B cell (primary cell): ENCODE measurements around the gene DNAJB5. TPM values are rescaled to one million over a fixed set of nuclear protein-coding genes. Genes with fewer than 3 reads are reported as not detected.

Experiments
- ATAC-seq: fragments of 200-7000 bp; cut with Tn5 transposase; one replicate; pipeline ENCODE4 v1.10.0; 2021; ENCODE audit warnings: low read depth, mild to moderate bottlenecking, moderate number of reproducible peaks, moderate library complexity
- CTCF ChIA-PET: fragments of 350-600 bp; sonication (Branson Sonifier 250); formaldehyde crosslinking; loops from one replicate; lab custom pipeline; 2021; ENCODE audit warnings: antibody characterized with exemption, inconsistent platforms; lab: Charles Lee
- POLR2A ChIA-PET: fragments of 350-600 bp; sonication (Branson Sonifier 250); formaldehyde crosslinking; loops from one replicate; lab custom pipeline; 2021; ENCODE audit warnings: antibody characterized with exemption; lab: Charles Lee
- DNase-seq: peaks from one replicate; pipeline ENCODE4 v3.0.0; 2013
- H2AFZ ChIP-seq: 2 replicates; pipeline ENCODE4 v1.6.1; 2012; ENCODE audit warnings: mild to moderate bottlenecking, low read depth, low read length; ENCODE audit not compliant: insufficient read depth, poor library complexity, severe bottlenecking
- H3K27ac ChIP-seq, 2 donors: 1 replicate in 1 of 2; 2 replicates in 1 of 2; pipeline ENCODE4 v1.5.1; 2012 to 2013; ENCODE audit warnings: low read length in 2 of 2, mild to moderate bottlenecking in 2 of 2, moderate library complexity in 1 of 2
- H3K27me3 ChIP-seq, 4 experiments: fragments of 200-600 bp in 1 of 4; sonication (generic) in 1 of 4; replicated peaks in 1 of 4; 1 replicate in 2 of 4; 2 replicates in 2 of 4; pipeline versions ENCODE4 v1.6.1 to v1.7.0; 2013 to 2016; ENCODE audit warnings: low read length in 3 of 4, mild to moderate bottlenecking in 2 of 4, mixed read lengths in 1 of 4, moderate library complexity in 1 of 4; ENCODE audit not compliant: insufficient read depth in 4 of 4, control insufficient read depth in 3 of 4; ENCODE audit errors: control extremely low read depth in 1 of 4
- H3K36me3 ChIP-seq, 2 experiments: replicated peaks in 1 of 2; 1 replicate in 1 of 2; 2 replicates in 1 of 2; pipeline versions ENCODE4 v1.6.1 to v1.7.1; 2013; ENCODE audit warnings: low read length in 1 of 2; ENCODE audit not compliant: insufficient read depth in 2 of 2, control insufficient read depth in 1 of 2; ENCODE audit errors: control extremely low read depth in 1 of 2, extremely low read depth in 1 of 2
- H3K4me1 ChIP-seq, 2 donors: fragments of 200-600 bp in 1 of 2; sonication (generic) in 1 of 2; 1 replicate in 1 of 2; 2 replicates in 1 of 2; pipeline versions ENCODE4 v1.5.1 to v1.6.1; 2013 to 2017; ENCODE audit warnings: low read length in 2 of 2; ENCODE audit not compliant: control insufficient read depth in 2 of 2, insufficient read depth in 2 of 2
- H3K4me2 ChIP-seq: replicated peaks from 2 replicates; pipeline ENCODE3; 2012; ENCODE audit warnings: mild to moderate bottlenecking, low read depth, low read length; ENCODE audit not compliant: poor library complexity, severe bottlenecking
- H3K4me3 ChIP-seq, 5 experiments: fragments of 200-600 bp in 1 of 5; sonication (generic) in 1 of 5; 1 replicate in 3 of 5; 2 replicates in 2 of 5; pipeline versions ENCODE4 v1.5.1 to v1.7.0; 2011 to 2016; ENCODE audit warnings: low read length in 4 of 5, mild to moderate bottlenecking in 4 of 5, low read depth in 2 of 5, control low read depth in 1 of 5, moderate library complexity in 1 of 5; ENCODE audit not compliant: insufficient read depth in 1 of 5; ENCODE audit errors: control extremely low read depth in 1 of 5, extremely low read depth in 1 of 5
- H3K79me2 ChIP-seq: fragments of 200-600 bp; sonication (generic); one replicate; pipeline ENCODE4 v1.6.0; 2016; ENCODE audit warnings: low read length; ENCODE audit not compliant: control insufficient read depth, insufficient read depth
- H3K9ac ChIP-seq: fragments of 200-600 bp; sonication (generic); 2 replicates; pipeline ENCODE4 v1.6.1; 2017; ENCODE audit warnings: mild to moderate bottlenecking, low read length, moderate library complexity
- H3K9me3 ChIP-seq, 3 donors: one replicate each; pipeline versions ENCODE4 v1.6.1 to v1.7.1; 2013; ENCODE audit warnings: low read length in 2 of 3; ENCODE audit not compliant: control insufficient read depth in 2 of 3, insufficient read depth in 1 of 3; ENCODE audit errors: control extremely low read depth in 1 of 3
- H4K20me1 ChIP-seq: 2 replicates; pipeline ENCODE4 v1.6.0; 2012; ENCODE audit warnings: mild to moderate bottlenecking, low read length; ENCODE audit not compliant: insufficient read depth, control insufficient read depth, poor library complexity, severe bottlenecking
- H3K27ac Mint-ChIP-seq: one replicate; pipeline ENCODE4 v1.8.0; 2021; ENCODE audit warnings: mixed read lengths
- H3K27me3 Mint-ChIP-seq: one replicate; pipeline ENCODE4 v1.8.0; 2021; ENCODE audit warnings: mixed read lengths
- H3K4me1 Mint-ChIP-seq: one replicate; pipeline ENCODE4 v1.8.0; 2021; ENCODE audit warnings: mixed read lengths
- H3K4me3 Mint-ChIP-seq: one replicate; pipeline ENCODE4 v1.8.0; 2021; ENCODE audit warnings: mixed read lengths
- H3K9me3 Mint-ChIP-seq: one replicate; pipeline ENCODE4 v1.8.0; 2022; ENCODE audit warnings: mixed read lengths; ENCODE audit not compliant: insufficient read depth
- EZH2 ChIP-seq: IDR thresholded peaks from 2 replicates; pipeline ENCODE4 v1.6.1; 2012; ENCODE audit warnings: borderline replicate concordance, low read depth, mild to moderate bottlenecking, moderate library complexity, low read length; ENCODE audit not compliant: insufficient read depth, poor library complexity, severe bottlenecking
- WGBS: methylation state at CpG from one replicate; pipeline ENCODE4 v1.1.5; 2013; ENCODE audit warnings: missing lambda C conversion rate; ENCODE audit not compliant: insufficient coverage; 5-methylcytosine and 5-hydroxymethylcytosine counted together
- intact Hi-C: fragments of 100-400 bp; cut with micrococcal nuclease; formaldehyde crosslinking; loops from one replicate; pipeline ENCODE4 v1.10.0; 2022
- polyA plus RNA-seq: library from polyadenylated mRNA; depleted of rRNA; stranded (reverse); fragments of >200 nt; gene quantifications from 2 replicates; pipeline ENCODE4 v1.2.3, GENCODE V29; 2012
- total RNA-seq, 2 donors: library from RNA; stranded (reverse); fragments of 120-200 nt in 1 of 2; gene quantifications; 1 replicate in 1 of 2; 2 replicates in 1 of 2; pipeline versions ENCODE4 v1.2.3 to v1.2.4, GENCODE V29; 2013 to 2022
- TF ChIP-seq, protein P1 (sequence below): fragments of 200-600 bp; IDR thresholded peaks from one replicate; pipeline ENCODE4 v1.8.0; 2022; ENCODE audit warnings: antibody characterized with exemption, mild to moderate bottlenecking

DNAJB5 gene
- total and polyA plus RNA-seq, 2 donors (not counting 1 experiment from before 2014, with no cell fraction given), result 0.94 to 2.4 TPM

DNA sequence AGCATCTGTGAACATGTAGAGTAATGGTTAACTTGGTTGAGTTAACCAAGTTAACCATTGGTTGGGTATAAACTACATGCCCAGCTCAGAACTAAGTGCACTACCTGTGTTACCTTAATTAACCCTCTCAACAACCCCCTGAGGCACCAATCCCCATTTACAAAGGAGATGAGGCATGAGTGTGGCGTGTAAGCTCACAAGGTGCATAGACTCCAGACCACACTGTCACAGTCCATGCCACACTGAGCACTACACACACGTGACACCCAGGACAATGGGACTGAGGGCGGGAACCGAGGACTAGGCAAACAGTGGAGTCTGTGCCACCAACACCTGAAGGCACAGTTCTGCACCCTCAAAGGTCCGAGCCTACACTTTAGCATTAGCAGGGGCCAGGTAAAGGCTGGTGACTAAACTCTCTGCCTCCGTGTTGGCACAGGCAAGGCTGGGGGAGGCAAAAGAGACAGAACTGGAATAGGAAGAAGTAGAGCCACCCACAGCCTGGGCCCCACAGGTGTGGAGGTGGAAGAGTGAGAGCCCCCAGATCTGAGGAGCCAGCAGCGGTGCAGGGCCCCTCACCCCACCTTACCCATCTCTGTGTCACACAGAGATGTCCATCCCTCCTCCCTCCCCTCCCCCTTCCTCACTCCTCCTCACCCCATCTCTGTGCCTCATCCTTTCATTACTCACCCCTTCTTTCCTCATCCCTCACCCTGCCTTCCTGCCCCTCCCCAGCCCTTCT, 2.2 kb upstream of the DNAJB5 start:
- Histone ChIP-seq H3K4me1 (peaks cover 61 to 70% of the 10 kb centered on the region in 2 donors), H3K27ac (peak overlapping the region in 1 of 2 donors; percentile 68), H3K27me3 (no peaks in the 10 kb centered on the region), H3K79me2 (no peaks in the 10 kb centered on the region), H3K9ac (no peak overlapping the region), H3K4me2 (peak overlapping the region; percentile 34), H4K20me1 (no peaks in the 10 kb centered on the region), H3K9me3 (peaks cover 0 to 2% (median 0%) of the 10 kb centered on the region in 3 donors), H2AFZ (no peak overlapping the region), H3K36me3 (no peaks in the 10 kb centered on the region), H3K4me3 (no peak overlapping the region)
- Mint-ChIP-seq H3K27me3 (no peaks in the 10 kb centered on the region), H3K9me3 (no peaks in the 10 kb centered on the region), H3K4me1 (peaks cover 64% of the 10 kb centered on the region), H3K4me3 (peak overlapping the region; percentile 44), H3K27ac (peak overlapping the region; percentile 64)
- intact Hi-C loops, result loop anchor here (10.0 kb wide), 2 partner anchors 283 to 1173 kb away; partner anchors contain the start of gene UBE2R2
- ChIA-PET CTCF (interaction anchor here (5.5 kb wide), 1 partner anchor 88 kb away, joined by 61 read pairs; no protein-coding TSS in a partner anchor), POLR2A (no interaction called here)
- TF ChIP-seq EZH2, result no peak
- TF ChIP-seq, protein P1, sequence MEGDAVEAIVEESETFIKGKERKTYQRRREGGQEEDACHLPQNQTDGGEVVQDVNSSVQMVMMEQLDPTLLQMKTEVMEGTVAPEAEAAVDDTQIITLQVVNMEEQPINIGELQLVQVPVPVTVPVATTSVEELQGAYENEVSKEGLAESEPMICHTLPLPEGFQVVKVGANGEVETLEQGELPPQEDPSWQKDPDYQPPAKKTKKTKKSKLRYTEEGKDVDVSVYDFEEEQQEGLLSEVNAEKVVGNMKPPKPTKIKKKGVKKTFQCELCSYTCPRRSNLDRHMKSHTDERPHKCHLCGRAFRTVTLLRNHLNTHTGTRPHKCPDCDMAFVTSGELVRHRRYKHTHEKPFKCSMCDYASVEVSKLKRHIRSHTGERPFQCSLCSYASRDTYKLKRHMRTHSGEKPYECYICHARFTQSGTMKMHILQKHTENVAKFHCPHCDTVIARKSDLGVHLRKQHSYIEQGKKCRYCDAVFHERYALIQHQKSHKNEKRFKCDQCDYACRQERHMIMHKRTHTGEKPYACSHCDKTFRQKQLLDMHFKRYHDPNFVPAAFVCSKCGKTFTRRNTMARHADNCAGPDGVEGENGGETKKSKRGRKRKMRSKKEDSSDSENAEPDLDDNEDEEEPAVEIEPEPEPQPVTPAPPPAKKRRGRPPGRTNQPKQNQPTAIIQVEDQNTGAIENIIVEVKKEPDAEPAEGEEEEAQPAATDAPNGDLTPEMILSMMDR, result no peak
- DNase-seq (no peak), ATAC-seq (no peak)
- WGBS, result 78% methylated on average over 7 of the region's 7 CpGs
